ENCODE results near the gene TAF9. TPM values are rescaled to one million over a fixed set of nuclear protein-coding genes. Genes with fewer than 3 reads are reported as not detected.

TAF9 gene
- total and polyA plus RNA-seq, 7 donors, result 38.8 to 92.9 (median 53.3) TPM

- Histone ChIP-seq H3K9me3 (no peaks in the 10 kb centered on the region), H3K27me3 (ENCODE audit: insufficient read depth in 3 of 3, low read length in 2 of 3) (no peaks in the 10 kb centered on the region), H3K27ac (no peak overlapping the region), H3K4me1 (peaks cover 19% of the 10 kb centered on the region), H3K4me3 (no peak overlapping the region), H3K36me3 (ENCODE audit: insufficient read depth in 1 of 2, low read depth in 1 of 2) (peaks cover 5 to 56% of the 10 kb centered on the region in 2 donors)
- no peak for TF ChIP-seq CTCF (IDR thresholded peaks at IDR 0.05)
- intact Hi-C loops (cut with DNase I), result loop anchor here in 1 of 2 donors (5.0 kb wide), 1 partner anchor 258 kb away; no protein-coding TSS in a partner anchor
- 60 to 63% (median 62%) methylated on average over 3 of the region's 3 CpGs for WGBS, 3 donors
- ATAC-seq, result no peak
- DNase-seq, result no peak
These were observed 4.5 kb downstream of the TAF9 start for GRCh38 chr5:69364850-69365249.

- intact Hi-C loops (cut with DNase I), result loop anchor here in 1 of 2 donors (5.0 kb wide), 1 partner anchor 257 kb away; no protein-coding TSS in a partner anchor
- H3K27ac ChIP-seq, result no peak overlapping the region
- H3K36me3 ChIP-seq (ENCODE audit: insufficient read depth in 1 of 2, low read depth in 1 of 2), result peaks cover 5 to 56% of the 10 kb centered on the region in 2 donors
- H3K9me3 ChIP-seq, result no peaks in the 10 kb centered on the region
- no peak for DNase-seq
- H3K27me3 ChIP-seq (ENCODE audit: insufficient read depth in 3 of 3, low read length in 2 of 3), result no peaks in the 10 kb centered on the region
- TF ChIP-seq CTCF (IDR thresholded peaks at IDR 0.05), result peak; percentile 46
- H3K4me1 ChIP-seq, result peaks cover 19% of the 10 kb centered on the region
- peak; percentile 20 to 34 (median 29) for ATAC-seq
- no peak overlapping the region for H3K4me3 ChIP-seq
- 35 to 36% (median 36%) methylated on average over 3 of the region's 3 CpGs for WGBS, 3 donors
These were observed 4.9 kb downstream of the TAF9 start for GRCh38 chr5:69364414-69364813.

- TF ChIP-seq CTCF (IDR thresholded peaks at IDR 0.05), result no peak
- ATAC-seq (no peak), DNase-seq (no peak)
- no peaks in the 10 kb centered on the region for H3K9me3 ChIP-seq
- peaks cover 2 to 59% of the 10 kb centered on the region in 2 donors for H3K36me3 ChIP-seq (ENCODE audit: insufficient read depth in 1 of 2, low read depth in 1 of 2)
- no peak overlapping the region for H3K4me3 ChIP-seq
- no peaks in the 10 kb centered on the region for H3K27me3 ChIP-seq (ENCODE audit: insufficient read depth in 3 of 3, low read length in 2 of 3)
- WGBS, 3 donors, result 92 to 94% (median 94%) methylated on average over 1 of the region's 1 CpG
- H3K4me1 ChIP-seq, result peaks cover 11% of the 10 kb centered on the region
- intact Hi-C loops (cut with DNase I), result loop anchor here in 1 of 2 donors (5.0 kb wide), 1 partner anchor 253 kb away; no protein-coding TSS in a partner anchor
- no peak overlapping the region for H3K27ac ChIP-seq
These were observed 8.9 kb downstream of the TAF9 start for GRCh38 chr5:69360442-69360841.

GRCh38 chr5:69359699-69360098, 9.6 kb downstream of the TAF9 start:
- TF ChIP-seq CTCF (IDR thresholded peaks at IDR 0.05), result no peak
- no peaks in the 10 kb centered on the region for H3K9me3 ChIP-seq
- WGBS, 3 donors, result 85 to 89% (median 89%) methylated on average over 3 of the region's 3 CpGs
- no peaks in the 10 kb centered on the region for H3K27me3 ChIP-seq (ENCODE audit: insufficient read depth in 3 of 3, low read length in 2 of 3)
- H3K36me3 ChIP-seq (ENCODE audit: insufficient read depth in 1 of 2, low read depth in 1 of 2), result peaks cover 0 to 59% of the 10 kb centered on the region in 2 donors
- H3K27ac ChIP-seq, result no peak overlapping the region
- no peak for ATAC-seq
- H3K4me3 ChIP-seq, result no peak overlapping the region
- intact Hi-C loops (cut with DNase I), result loop anchor here in 1 of 2 donors (5.0 kb wide), 1 partner anchor 252 kb away; no protein-coding TSS in a partner anchor
- no peak for DNase-seq
- peaks cover 10% of the 10 kb centered on the region for H3K4me1 ChIP-seq

- Histone ChIP-seq H3K4me3 (no peak overlapping the region), H3K27me3 (ENCODE audit: insufficient read depth in 3 of 3, low read length in 2 of 3) (no peaks in the 10 kb centered on the region), H3K9me3 (no peaks in the 10 kb centered on the region), H3K36me3 (ENCODE audit: insufficient read depth in 1 of 2, low read depth in 1 of 2) (peaks cover 2 to 57% of the 10 kb centered on the region in 2 donors), H3K4me1 (no peaks in the 10 kb centered on the region), H3K27ac (no peak overlapping the region)
- no peak for TF ChIP-seq CTCF (IDR thresholded peaks at IDR 0.05)
- intact Hi-C loops (cut with DNase I), result no loop called here
- DNase-seq (no peak), ATAC-seq (no peak)
These were observed 18.7 kb downstream of the TAF9 start for GRCh38 chr5:69350664-69351063.

Data from psoas muscle (tissue), 8 donors.